ENCODE results near the gene LRGUK.
"Not testable (repeated sequence)": the region's sequence is repeated elsewhere in the genome, so short reads cannot be mapped to it uniquely, and the experiment has no call there.

The LRGUK gene, protein sequence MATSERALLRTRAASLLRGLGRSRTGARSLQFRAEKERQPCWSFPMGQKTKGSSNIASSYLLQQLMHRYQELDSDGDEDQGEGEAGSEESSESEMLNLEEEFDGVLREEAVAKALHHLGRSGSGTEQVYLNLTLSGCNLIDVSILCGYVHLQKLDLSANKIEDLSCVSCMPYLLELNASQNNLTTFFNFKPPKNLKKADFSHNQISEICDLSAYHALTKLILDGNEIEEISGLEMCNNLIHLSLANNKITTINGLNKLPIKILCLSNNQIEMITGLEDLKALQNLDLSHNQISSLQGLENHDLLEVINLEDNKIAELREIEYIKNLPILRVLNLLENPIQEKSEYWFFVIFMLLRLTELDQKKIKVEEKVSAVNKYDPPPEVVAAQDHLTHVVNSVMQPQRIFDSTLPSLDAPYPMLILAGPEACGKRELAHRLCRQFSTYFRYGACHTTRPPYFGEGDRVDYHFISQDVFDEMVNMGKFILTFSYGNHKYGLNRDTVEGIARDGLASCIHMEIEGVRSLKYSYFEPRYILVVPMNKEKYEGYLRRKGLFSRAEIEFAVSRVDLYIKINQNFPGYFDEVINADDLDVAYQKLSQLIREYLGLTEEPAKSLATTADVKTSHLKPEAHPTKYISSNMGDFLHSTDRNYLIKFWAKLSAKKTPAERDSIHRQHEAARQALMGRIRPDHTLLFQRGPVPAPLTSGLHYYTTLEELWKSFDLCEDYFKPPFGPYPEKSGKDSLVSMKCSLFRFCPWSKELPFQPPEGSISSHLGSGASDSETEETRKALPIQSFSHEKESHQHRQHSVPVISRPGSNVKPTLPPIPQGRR

DNA sequence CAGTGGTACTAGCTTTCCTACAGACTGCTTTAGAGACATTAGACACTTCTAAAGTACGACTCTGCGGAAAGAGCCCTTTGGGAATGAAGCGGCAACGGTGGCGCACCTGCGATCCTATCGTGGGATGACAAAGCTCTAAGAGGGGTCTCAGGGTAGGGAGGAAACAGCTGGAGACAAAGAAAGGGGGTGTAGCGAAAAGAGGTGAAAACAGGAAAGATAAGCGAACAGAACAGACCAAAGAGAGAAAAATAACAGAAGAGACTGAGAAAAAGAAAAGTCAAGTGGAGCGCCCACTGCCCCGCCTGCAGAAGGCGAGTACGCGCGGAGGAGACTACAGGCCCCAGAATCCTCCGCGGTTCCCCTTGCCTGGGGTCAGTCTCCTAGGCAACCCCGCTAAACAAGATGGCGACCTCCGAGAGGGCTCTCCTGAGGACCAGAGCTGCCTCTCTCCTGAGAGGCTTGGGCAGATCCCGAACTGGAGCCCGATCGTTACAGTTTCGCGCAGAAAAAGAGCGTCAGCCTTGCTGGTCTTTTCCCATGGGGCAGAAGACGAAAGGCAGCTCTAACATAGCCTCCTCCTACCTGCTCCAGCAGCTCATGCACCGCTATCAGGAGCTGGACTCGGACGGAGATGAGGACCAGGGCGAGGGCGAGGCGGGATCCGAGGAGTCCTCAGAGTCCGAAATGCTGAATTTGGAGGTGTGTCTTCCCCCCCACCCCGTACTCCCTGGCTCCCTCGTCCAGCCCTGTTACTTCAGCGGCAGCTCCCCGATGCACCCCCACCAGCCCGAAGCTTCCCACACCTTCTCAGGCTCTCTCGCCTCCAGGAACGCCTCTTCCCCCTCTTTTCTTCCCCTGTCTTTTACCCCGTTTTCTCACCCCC, at the start of gene LRGUK:
LRGUK (plus strand) TSS at position 375 of the 883 bp plus-strand sequence; CDS start at position 403, 28 bp downstream.
- peak; percentile 93 for DNase-seq (ENCODE audit: low spot score)

DNA sequence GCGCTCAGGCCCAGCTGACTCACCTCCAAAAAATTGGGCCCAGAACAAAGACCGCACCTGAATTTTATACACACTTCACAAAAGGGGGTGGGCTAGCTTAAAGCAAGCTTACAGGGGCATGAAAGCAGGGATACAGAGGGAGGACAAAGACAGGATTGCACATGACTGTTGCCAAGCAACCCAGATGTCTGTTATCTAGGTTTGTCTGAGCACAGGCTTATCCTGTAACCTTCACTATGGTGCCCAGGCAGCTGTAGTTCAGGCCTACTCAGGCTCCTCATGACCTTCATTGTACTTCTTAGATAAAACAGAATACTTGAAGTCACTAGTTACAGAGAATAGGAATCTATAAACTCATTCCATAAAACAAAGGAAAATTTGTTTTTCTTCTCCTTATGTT, 49.6 kb upstream of the LRGUK start:
- not testable (repeated sequence) for DNase-seq (ENCODE audit: low spot score)

GRCh38 chr7:134078991-134079390, 48.1 kb upstream of the LRGUK start:
- DNase-seq (ENCODE audit: low spot score): no peak

- no peak for DNase-seq (ENCODE audit: low spot score)
These were observed 45.4 kb upstream of the LRGUK start for GRCh38 chr7:134081695-134082094.

DNA sequence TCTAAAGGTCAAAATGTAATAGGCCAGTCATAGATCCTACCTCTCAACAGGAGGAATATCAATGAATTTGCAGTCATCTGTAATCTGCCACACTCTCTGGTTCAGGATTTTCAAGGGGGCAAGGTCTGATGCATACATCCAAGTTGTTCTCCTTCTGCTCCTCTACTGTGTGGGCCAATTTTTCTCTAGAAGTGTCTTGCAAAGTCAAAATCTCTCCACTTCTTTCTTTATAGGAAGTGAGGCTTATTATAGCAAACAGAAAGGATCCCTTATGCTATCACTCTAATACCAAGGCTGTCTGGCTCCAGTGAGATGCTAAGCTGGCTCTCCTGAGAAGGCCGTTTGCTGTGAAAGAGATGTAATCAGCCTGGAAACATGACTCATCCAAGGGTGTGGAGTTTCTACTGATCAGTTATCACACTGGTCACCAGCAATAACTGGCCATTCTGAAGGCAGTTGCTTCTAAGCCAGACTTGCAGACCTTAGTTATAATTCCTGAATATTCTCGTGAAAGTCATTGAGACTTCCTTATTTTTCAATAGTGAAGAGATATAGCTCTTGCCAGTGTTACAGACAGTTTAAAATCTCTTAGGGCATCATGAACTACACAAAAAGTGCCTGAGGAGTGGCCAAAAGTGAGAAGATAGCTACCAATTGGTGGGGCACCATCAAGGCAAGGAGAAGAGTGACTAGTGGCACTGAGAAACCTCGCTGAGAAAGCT, 43.2 kb upstream of the LRGUK start:
- peak; percentile 91 for DNase-seq (ENCODE audit: low spot score)

DNA sequence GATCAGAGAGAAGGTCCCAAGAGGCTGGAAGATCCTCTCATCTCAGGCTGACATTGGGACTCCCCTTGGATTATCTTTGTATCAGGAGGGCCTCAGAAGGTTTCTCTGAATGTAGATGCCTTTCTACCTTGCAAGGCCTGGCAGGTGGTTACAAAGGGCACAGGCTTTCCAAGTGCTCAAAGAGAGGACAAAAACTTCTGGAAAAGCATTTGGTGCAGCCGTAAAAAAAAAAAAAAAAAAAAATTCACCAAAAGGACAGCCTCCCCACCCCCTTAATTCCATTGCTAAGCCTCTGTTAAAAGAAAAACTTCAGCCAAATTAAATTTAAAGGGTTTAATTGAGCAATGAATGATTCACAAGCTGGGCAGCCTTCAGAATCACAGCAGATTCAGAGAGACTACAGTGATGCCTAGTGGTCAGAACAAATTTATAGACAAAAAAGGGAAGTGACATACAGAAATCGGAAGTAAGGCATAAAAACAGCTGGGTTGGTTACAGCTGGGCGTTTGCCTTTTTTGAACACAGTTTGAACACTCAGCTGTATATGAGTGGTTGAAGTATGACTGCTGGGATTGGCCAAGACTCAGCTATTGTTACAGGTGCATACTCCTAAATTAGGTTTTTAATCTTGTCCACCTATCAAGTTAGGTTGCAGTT, 42.5 kb upstream of the LRGUK start:
- no peak for DNase-seq (ENCODE audit: low spot score)

- no peak for DNase-seq (ENCODE audit: low spot score)
These were observed 41.8 kb upstream of the LRGUK start for GRCh38 chr7:134085311-134085710.

DNA sequence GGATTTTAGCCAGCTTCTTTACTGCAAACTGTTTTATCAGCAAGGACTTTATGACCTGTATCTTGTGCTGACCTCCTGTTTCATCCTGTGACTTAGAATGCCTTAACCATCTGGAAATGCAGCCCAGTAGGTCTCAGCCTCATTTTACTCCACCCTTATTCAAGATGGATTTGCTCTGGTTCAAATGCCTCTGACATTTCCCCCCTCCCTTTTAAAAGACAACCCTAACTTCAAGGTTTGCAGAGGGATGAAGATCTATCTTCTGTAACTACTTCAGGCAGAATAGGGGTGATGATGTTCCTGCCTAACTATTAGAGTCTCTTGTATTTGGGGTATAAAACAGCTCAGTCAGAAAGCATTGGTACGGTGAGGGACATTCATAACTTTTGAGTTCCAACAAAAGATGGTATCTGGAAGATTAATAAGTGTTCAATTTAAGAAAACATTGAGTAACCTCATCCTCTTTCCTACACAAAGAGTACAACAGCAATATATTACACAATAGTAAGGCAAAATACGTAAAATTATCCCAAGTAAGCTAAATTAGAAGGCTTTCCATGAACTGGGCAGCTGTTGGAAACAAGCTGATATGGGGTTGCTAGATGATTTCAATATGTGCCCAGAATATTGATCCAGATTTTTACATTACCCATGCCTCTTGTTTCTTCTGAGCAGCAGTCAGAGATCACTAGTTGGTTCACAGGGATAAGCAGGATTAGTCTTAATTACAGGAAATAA, 40.0 kb upstream of the LRGUK start:
- DNase-seq (ENCODE audit: low spot score): no peak

- no peak for DNase-seq (ENCODE audit: low spot score)
These were observed 38.9 kb upstream of the LRGUK start for GRCh38 chr7:134088199-134088598.

GRCh38 chr7:134089446-134089845, 37.7 kb upstream of the LRGUK start:
- no peak for DNase-seq (ENCODE audit: low spot score)

GRCh38 chr7:134098072-134098471, 29.1 kb upstream of the LRGUK start:
- DNase-seq (ENCODE audit: low spot score): no peak

DNA sequence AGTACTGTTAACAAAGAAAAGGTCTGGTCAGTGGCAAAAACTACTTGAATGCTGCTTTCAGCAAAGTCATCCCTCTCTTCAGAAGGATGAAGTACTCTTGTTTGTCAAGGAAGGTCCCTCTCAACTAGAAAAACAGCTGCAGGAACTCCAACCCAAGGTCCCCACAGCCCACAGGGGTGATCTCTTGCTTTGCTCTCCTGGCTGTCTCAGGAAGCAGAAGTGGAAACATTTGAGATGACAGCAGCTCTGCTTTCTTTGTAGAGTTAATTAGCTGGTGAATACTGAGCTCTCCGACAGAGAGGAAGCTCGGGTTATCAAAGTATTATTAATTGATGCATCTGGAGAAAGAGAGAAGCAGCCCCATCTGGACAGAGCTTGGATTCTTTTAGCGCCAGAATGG, 25.4 kb upstream of the LRGUK start:
- DNase-seq (ENCODE audit: low spot score): no peak

DNA sequence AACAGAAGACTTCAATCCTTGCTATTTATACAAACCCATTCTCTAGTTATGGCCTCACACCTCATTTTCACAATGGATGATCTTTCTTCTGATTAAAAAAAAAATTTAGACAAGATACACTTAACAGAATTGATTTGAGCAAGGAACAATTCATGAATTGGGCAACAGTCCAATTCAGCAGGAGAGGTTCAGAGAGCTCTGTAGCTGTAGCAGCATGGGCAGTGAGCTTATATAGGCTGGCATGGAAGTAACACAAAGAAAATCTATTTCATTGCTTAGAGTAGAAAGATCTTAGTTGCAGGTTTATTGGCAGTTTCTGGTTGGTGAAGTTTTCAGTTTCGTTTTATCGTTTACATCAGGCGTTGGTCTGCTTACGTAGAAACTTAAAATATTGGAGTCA, 23.0 kb upstream of the LRGUK start:
- no peak for DNase-seq (ENCODE audit: low spot score)

DNA sequence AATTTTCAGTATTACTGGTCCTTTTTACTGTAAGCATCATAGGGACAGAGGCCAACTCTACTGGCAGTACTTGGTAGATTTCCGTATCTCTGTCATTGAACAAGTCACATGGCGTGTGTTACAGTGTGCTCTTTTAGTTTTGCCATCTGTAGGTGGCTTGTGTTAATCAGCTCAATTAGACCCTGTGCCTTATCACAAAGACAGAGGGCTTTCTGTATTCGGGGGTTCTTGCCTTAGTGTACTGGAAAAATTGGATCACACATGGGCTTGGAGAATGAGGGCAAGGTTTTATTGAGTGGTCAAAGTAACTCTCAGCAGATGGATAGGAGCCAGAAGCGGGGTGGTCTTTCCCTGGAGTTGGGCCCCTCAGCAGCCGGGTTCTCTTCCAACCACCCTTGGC, 21.3 kb upstream of the LRGUK start:
- DNase-seq (ENCODE audit: low spot score): no peak

- DNase-seq (ENCODE audit: low spot score): no peak
These were observed 18.3 kb upstream of the LRGUK start for GRCh38 chr7:134108802-134109201.

GRCh38 chr7:134113655-134114054, 13.5 kb upstream of the LRGUK start:
- DNase-seq (ENCODE audit: low spot score): no peak

DNA sequence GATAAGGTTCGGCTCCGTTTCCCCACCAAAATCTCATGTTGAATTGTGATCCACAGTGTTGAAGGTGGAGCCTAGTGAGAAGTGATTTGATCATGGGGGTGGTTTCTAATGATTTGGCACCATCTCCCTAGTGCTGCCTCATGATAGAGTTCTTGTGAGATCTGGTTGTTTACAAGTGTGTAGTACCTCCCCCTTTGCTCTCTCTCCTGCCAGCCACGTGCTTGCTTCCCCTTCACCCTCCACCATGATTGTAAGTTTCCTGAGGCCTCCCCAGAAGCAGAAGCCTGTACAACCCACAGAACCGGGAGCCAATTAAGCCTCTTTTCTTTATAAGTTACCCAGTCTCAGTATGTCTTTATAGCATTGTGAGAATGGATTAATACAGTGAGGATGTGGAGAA, 12.1 kb upstream of the LRGUK start:
- no peak for DNase-seq (ENCODE audit: low spot score)

GRCh38 chr7:134120405-134120804, 6.7 kb upstream of the LRGUK start:
- no peak for DNase-seq (ENCODE audit: low spot score)

GRCh38 chr7:134121632-134122139, 5.5 kb upstream of the LRGUK start:
- DNase-seq (ENCODE audit: low spot score): no peak

GRCh38 chr7:134122980-134123379, 4.2 kb upstream of the LRGUK start:
- DNase-seq (ENCODE audit: low spot score): no peak
